Uterus (tissue), 4 donors: Measurements from ENCODE around the gene RPS15. TPM values are rescaled to one million over a fixed set of nuclear protein-coding genes. Genes with fewer than 3 reads are reported as not detected.

Experiments used
- DNase-seq, 2 donors: peaks; one replicate each; pipeline ENCODE4 v3.0.0-alpha.2; 2019 to 2020
- H3K27ac ChIP-seq, 2 donors: fragments of 200-600 bp; sonication (generic); 1 replicate in 1 of 2; 2 replicates in 1 of 2; pipeline ENCODE4 v1.5.1; 2016 to 2018
- H3K27me3 ChIP-seq, 2 donors: fragments of 200-600 bp; sonication (generic); one replicate each; pipeline ENCODE4 v1.5.1; 2018 to 2019; ENCODE audit warnings: control low read depth in 1 of 2
- H3K36me3 ChIP-seq, 2 donors: fragments of 200-600 bp; sonication (generic); one replicate each; pipeline ENCODE4 v1.5.1; 2019; ENCODE audit warnings: control low read depth in 1 of 2
- H3K4me1 ChIP-seq, 2 donors: fragments of 200-600 bp; sonication (generic); one replicate each; pipeline ENCODE4 v1.5.1; 2018 to 2019; ENCODE audit warnings: control low read depth in 1 of 2
- H3K4me3 ChIP-seq, 2 donors: fragments of 200-600 bp; sonication (generic); 1 replicate in 1 of 2; 2 replicates in 1 of 2; pipeline ENCODE4 v1.5.1; 2018 to 2019; ENCODE audit warnings: mild to moderate bottlenecking in 1 of 2
- H3K9me3 ChIP-seq, 2 donors: fragments of 200-600 bp; sonication (generic); one replicate each; pipeline ENCODE4 v1.5.1; 2019; ENCODE audit warnings: control low read depth in 1 of 2
- CTCF ChIP-seq, 4 experiments: fragments of 200-600 bp in 2 of 4; fragments of 450-650 bp in 2 of 4; sonication (generic) in 2 of 4; IDR thresholded peaks; one replicate each; pipeline ENCODE4 v1.5.1; 2016 to 2019; ENCODE audit warnings: antibody characterized with exemption in 4 of 4, mild to moderate bottlenecking in 2 of 4, moderate library complexity in 1 of 4
- POLR2A ChIP-seq, 2 donors: fragments of 450-650 bp; IDR thresholded peaks; one replicate each; pipeline ENCODE4 v1.6.1; 2016; ENCODE audit warnings: antibody characterized with exemption in 2 of 2, mild to moderate bottlenecking in 1 of 2, moderate library complexity in 1 of 2
- intact Hi-C: fragments of 100-400 bp; cut with DNase I; formaldehyde crosslinking; loops from one replicate; pipeline ENCODE4 v1.15.1; 2023; ENCODE audit warnings: low total_unique reads
- total RNA-seq, 4 donors: library from RNA; depleted of rRNA in 3 of 4; stranded (reverse); fragments of >200 nt in 3 of 4; gene quantifications; one replicate each; pipeline versions ENCODE4 v1.1.0 to v1.2.4, GENCODE V29; 2014 to 2023
- donor health status: DM: yes; HTN: yes; CAD: no.

Gene RPS15
- total RNA-seq, 4 donors from 2014 or later, result 648 to 5,728 (median 1,854) TPM

- intact Hi-C loops, result no loop called here
- Histone ChIP-seq H3K36me3 (no peaks in the 10 kb centered on the region), H3K27ac (no peak overlapping the region), H3K27me3 (peaks cover 26 to 44% of the 10 kb centered on the region in 2 donors), H3K9me3 (no peaks in the 10 kb centered on the region), H3K4me3 (no peak overlapping the region), H3K4me1 (peaks cover 12 to 45% of the 10 kb centered on the region in 2 donors)
- no peak for TF ChIP-seq POLR2A (IDR thresholded peaks at IDR 0.05)
- TF ChIP-seq CTCF (IDR thresholded peaks at IDR 0.05), result peak in 1 of 4 experiments; percentile 4
- DNase-seq, result no peak
These were observed 33.4 kb downstream of the RPS15 start for GRCh38 chr19:1471515-1472160.

GRCh38 chr19:1472231-1473084 lies 34.3 kb downstream of the RPS15 start:
- H3K27me3 ChIP-seq, result peaks cover 24 to 37% of the 10 kb centered on the region in 2 donors

GRCh38 chr19:1473085-1473851 lies 35.1 kb downstream of the RPS15 start:
- peaks cover 23 to 29% of the 10 kb centered on the region in 2 donors for H3K27me3 ChIP-seq
- H3K27ac ChIP-seq, result no peak overlapping the region
- no peaks in the 10 kb centered on the region for H3K9me3 ChIP-seq
- TF ChIP-seq CTCF (IDR thresholded peaks at IDR 0.05) (no peak), POLR2A (IDR thresholded peaks at IDR 0.05) (no peak)
- peaks cover 8 to 37% of the 10 kb centered on the region in 2 donors for H3K4me1 ChIP-seq
- intact Hi-C loops, result no loop called here
- no peak overlapping the region for H3K4me3 ChIP-seq
- no peaks in the 10 kb centered on the region for H3K36me3 ChIP-seq
- DNase-seq, result no peak

More at GRCh38 chr19:1472231-1473084, 34.3 kb downstream of the RPS15 start:
- Histone ChIP-seq H3K27ac (no peak overlapping the region), H3K4me1 (peaks cover 12 to 40% of the 10 kb centered on the region in 2 donors), H3K36me3 (no peaks in the 10 kb centered on the region), H3K4me3 (no peak overlapping the region), H3K9me3 (no peaks in the 10 kb centered on the region)
- TF ChIP-seq CTCF (IDR thresholded peaks at IDR 0.05) (no peak), POLR2A (IDR thresholded peaks at IDR 0.05) (no peak)
- DNase-seq, result no peak
- intact Hi-C loops, result no loop called here

- Histone ChIP-seq H3K4me3 (no peak overlapping the region), H3K9me3 (no peaks in the 10 kb centered on the region), H3K36me3 (no peaks in the 10 kb centered on the region), H3K27ac (no peak overlapping the region), H3K4me1 (peaks cover 4 to 33% of the 10 kb centered on the region in 2 donors), H3K27me3 (peaks cover 18 to 22% of the 10 kb centered on the region in 2 donors)
- intact Hi-C loops, result no loop called here
- no peak for TF ChIP-seq CTCF (IDR thresholded peaks at IDR 0.05)
- DNase-seq, result no peak
These were observed 36.0 kb downstream of the RPS15 start for GRCh38 chr19:1474011-1474764.
